GM19193 (cell line): ENCODE data around the gene SMARCE1.

Source experiments
- POLR2A ChIP-seq: IDR thresholded peaks from 4 replicates; pipeline ENCODE4 v1.6.1; 2011; ENCODE audit not compliant: insufficient read depth, insufficient read length; ENCODE audit errors: extremely low read depth

SMARCE1 gene

GRCh38 chr17:40606548-40607353, 40.9 kb downstream of the SMARCE1 start:
- no peak for TF ChIP-seq POLR2A

DNA sequence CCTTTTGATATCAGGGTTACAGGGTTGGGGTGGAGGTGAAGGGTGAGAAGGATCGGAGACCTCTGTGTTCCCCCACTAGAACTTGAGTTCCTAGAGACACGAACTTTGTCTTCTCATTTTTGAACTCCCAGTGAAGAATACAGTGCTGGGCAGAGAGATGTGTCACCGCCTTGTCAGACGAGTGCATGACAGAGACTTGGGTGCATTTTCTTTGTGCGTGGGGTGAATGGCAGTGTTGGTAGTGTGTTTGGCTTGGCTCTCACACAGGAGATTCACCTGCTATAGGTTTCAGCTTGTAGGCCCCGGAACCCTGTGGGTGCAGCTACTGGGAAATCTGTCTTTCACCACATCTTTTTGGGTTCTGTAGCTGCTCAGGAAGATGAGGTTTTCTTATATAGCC, 42.3 kb downstream of the SMARCE1 start:
- no peak for TF ChIP-seq POLR2A

DNA sequence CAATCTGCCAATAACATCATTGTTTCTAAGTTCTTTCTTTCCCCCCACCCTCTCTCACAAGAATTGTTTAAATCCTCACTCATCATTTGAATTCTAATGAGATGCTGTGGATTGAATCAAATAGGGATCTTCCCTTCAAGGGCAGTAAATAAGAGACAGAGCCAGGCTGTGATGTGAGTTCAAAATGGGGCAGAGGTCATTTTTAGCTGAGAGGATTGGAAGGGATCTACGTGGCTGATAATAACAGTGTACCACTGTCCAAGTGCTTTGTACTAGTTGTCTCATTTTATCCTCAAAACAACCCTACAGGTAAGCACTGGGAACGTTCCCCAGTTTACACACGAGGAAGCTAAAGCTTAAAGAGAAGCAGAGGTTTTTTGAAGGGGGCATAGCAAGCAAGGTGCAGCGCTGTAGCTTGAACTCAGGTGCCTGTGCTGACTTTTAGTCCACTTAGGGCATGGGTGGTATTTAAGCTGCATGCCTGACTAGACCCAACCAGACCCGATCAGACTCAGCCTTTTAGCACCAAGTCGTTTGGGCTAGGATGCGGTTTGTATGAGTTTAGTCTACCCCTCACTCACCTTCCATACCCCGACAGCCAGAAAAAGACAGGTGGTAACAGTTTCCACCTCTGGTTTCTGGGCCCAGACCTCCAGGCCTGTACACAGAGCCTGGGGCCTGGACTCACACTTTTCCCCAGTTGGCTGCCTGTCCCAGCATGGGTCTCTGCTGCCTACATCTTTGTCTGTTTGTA, 43.1 kb downstream of the SMARCE1 start:
- no peak for TF ChIP-seq POLR2A

- TF ChIP-seq POLR2A: no peak
Measured at GRCh38 chr17:40602445-40603443, 44.9 kb downstream of the SMARCE1 start.

GRCh38 chr17:40600486-40601046, 47.1 kb downstream of the SMARCE1 start:
- no peak for TF ChIP-seq POLR2A

DNA sequence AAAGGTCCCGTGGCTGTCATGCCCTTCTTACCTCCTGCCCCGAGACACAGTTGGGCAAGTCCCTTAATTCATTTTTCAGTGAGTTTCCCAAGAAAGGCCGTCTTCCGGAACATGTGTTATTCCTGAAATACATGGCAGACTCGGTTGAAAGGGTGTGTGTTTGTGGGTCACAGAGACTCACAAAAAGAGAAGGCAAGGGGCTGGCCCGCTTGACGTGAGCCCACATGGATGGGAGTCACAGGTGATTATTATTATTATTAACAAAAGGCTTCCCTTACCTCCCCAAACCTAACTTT, 48.2 kb downstream of the SMARCE1 start:
- no peak for TF ChIP-seq POLR2A

DNA sequence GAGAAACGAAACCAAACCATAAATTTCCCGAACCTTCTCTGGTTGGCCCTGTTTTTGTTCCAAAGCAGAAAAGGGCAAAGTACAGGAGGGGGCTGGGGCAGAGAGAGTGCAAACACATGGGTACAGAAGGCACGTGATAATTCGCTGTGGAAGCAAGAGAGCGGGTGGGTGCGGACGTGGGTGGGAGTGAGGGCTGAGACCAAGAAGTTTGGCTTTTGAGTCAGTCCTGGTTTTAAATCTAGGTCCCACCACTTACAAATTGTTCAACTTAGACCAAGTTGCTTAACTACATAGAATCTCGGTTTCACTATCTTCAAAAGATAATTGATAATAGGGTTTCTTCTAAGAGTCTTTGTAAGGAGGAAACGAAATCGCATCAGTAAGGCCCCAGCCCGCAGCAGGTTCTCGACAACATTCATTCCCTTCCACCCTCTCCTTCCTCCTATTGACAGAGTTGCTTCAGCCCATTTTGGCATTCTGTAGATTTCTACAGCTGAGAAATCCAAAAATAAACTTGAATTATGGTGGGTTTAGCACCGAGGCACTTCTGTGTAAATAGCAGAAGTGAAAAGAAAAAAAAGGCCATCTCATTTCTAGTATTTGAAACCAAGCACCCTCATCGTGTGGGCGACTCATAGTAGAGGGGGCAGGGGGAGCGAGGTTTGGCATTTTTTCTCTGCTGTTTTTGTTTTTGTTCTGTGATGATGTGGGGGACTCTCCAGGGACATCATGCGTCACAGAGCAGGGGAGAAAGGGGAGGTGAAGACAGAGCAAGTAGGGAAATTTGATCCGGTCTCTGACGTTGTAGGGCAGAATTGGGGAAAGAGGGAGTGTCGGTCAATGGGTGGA, 48.8 kb downstream of the SMARCE1 start:
- no peak for TF ChIP-seq POLR2A

- no peak for TF ChIP-seq POLR2A
Measured at GRCh38 chr17:40598301-40598618, 49.4 kb downstream of the SMARCE1 start.

- no peak for TF ChIP-seq POLR2A
Measured at GRCh38 chr17:40597556-40598300, 49.9 kb downstream of the SMARCE1 start.

DNA sequence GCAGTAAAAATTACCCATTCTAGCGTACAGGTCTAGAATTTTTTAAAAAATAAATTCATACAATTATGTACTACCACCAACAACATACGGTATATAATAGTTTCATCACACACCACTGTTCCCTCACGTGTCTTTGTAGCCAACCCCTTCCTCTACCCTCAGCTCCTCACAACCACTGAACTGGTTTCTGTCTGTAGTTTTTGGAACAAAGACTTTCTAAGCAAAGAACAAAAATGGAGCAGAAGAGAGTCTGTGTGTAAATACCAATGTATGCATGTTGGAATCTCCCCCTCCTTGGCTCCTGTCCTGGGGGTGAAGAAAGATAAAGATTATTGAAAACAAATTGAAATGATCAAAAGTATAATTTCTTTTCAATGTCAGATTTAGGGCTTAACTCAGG, 50.5 kb downstream of the SMARCE1 start:
- no peak for TF ChIP-seq POLR2A

GRCh38 chr17:40596261-40596919, 51.2 kb downstream of the SMARCE1 start:
- no peak for TF ChIP-seq POLR2A

DNA sequence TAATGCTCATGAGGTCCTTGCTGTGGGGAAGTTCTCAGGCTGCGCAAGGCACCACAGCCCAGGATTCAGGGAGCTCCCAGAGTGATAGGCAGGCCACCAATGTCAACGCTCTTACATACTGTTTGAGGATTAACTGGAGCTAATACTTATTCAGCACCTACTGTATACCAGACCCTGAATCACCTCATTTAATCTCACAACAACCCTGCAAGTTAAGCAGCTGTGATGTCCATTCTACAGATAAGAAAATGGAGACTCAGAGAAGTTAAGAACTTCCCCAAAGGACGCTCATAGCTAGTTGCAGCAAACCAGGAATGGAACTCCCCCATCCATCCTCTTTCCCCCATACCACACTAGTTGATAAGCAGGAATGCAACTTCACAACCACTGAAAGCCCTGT, 56.9 kb downstream of the SMARCE1 start:
- TF ChIP-seq POLR2A: no peak

DNA sequence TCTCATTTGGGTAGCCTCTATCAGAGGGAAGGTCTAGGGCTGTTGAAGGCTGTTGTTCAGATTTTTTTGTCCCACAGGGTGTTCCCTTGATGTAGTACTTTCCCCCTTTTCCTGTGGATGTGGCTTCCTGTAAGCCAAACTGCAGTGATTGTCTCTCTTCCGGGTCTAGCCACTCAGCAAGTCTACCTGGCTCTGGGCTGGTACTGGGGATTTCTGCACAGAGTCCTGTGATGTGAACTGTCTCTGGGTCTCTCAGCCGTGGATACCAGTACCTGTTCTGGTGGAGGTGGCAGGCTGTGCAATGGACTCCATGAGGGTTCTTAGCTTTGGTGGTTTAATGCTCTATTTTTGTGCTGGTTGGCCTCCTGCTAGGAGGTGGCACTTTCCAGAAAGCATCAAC, 59.1 kb downstream of the SMARCE1 start:
- TF ChIP-seq POLR2A: no peak
